ENCODE results near the gene POLK. TPM values are rescaled to one million over a fixed set of nuclear protein-coding genes. Genes with fewer than 3 reads are reported as not detected.
"Not testable (repeated sequence)": the region's sequence is repeated elsewhere in the genome, so short reads cannot be mapped to it uniquely, and the experiment has no call there.

POLK gene
- total and polyA plus RNA-seq, 8 donors: 3.7 to 145 (median 21.2) TPM

DNA sequence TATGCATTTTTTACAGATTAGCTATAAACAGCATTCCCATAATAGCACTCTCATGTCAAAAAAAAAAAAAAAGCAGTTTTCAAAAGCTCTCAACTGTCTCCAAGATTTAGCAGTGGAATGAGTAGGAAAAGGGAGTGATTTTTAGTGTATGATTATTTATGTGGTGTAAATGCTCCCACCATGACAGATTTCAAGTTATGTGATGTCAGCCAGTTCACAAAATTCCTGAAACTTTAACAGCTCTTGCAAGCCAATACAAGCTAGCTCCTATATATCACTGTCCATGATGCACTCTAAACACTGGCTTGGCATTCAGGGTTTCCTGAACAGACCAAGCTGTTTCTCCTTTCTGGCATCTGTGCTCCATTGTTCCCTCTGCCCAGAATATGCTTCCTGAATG lies 91.7 kb downstream of the POLK start:
- Histone ChIP-seq H3K4me1 (no peaks in the 10 kb centered on the region), H3K27me3 (no peaks in the 10 kb centered on the region), H3K27ac (no peak overlapping the region), H3K4me3 (no peak overlapping the region), H3K36me3 (peaks cover 0 to 31% (median 19%) of the 10 kb centered on the region in 4 donors), H3K9me3 (no peaks in the 10 kb centered on the region)
- peak in 1 of 2 donors; percentile 69 for DNase-seq
- intact Hi-C loops (cut with DNase I; ENCODE audit: low total_unique reads): no loop called here
- no peak for TF ChIP-seq POLR2AphosphoS5 (IDR thresholded peaks at IDR 0.05)
- TF ChIP-seq EP300 (IDR thresholded peaks at IDR 0.05): no peak
- TF ChIP-seq POLR2A (IDR thresholded peaks at IDR 0.05): no peak
- TF ChIP-seq, protein P1, sequence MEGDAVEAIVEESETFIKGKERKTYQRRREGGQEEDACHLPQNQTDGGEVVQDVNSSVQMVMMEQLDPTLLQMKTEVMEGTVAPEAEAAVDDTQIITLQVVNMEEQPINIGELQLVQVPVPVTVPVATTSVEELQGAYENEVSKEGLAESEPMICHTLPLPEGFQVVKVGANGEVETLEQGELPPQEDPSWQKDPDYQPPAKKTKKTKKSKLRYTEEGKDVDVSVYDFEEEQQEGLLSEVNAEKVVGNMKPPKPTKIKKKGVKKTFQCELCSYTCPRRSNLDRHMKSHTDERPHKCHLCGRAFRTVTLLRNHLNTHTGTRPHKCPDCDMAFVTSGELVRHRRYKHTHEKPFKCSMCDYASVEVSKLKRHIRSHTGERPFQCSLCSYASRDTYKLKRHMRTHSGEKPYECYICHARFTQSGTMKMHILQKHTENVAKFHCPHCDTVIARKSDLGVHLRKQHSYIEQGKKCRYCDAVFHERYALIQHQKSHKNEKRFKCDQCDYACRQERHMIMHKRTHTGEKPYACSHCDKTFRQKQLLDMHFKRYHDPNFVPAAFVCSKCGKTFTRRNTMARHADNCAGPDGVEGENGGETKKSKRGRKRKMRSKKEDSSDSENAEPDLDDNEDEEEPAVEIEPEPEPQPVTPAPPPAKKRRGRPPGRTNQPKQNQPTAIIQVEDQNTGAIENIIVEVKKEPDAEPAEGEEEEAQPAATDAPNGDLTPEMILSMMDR (IDR thresholded peaks at IDR 0.05): no peak

- WGBS, 5 donors: 76 to 86% (median 83%) methylated on average over 2 of the region's 2 CpGs
Observed at GRCh38 chr5:75603821-75604220, 92.1 kb downstream of the POLK start.

DNA sequence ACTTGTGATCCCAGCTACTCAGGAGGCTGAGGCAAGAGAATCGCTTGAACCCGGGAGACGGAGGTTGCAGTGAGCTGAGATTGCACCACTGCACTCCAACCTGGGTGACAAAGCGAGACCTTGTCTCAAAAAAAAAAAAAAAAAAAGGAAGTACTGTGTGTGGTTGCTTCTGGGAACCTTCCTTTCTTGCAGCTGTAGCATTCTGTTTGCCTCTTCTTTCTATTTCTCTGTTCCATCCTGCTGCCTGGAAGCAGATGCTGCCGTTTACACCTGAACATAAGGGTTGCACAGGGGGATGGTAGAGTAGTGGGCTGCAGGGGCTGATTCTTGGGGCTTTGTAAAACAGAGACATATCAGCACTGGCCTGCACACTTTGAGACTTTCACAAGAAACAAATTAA lies 95.7 kb downstream of the POLK start:
- intact Hi-C loops (cut with DNase I; ENCODE audit: low total_unique reads); DNase-seq; H3K4me3 ChIP-seq; H3K36me3 ChIP-seq; H3K9me3 ChIP-seq; H3K27ac ChIP-seq; H3K27me3 ChIP-seq: not testable (repeated sequence)
- WGBS, 5 donors: 79 to 93% (median 89%) methylated on average over 5 of the region's 5 CpGs
- H3K4me1 ChIP-seq: peaks cover 0 to 19% (median 13%) of the 10 kb centered on the region in 4 donors

More at GRCh38 chr5:75603821-75604220, 92.1 kb downstream of the POLK start:
- H3K9me3 ChIP-seq: no peaks in the 10 kb centered on the region
- H3K27ac ChIP-seq: no peak overlapping the region
- TF ChIP-seq POLR2A (IDR thresholded peaks at IDR 0.05) (no peak), EP300 (IDR thresholded peaks at IDR 0.05) (no peak), POLR2AphosphoS5 (IDR thresholded peaks at IDR 0.05) (no peak)
- TF ChIP-seq, protein P1 (IDR thresholded peaks at IDR 0.05): no peak
- H3K4me3 ChIP-seq: no peak overlapping the region
- H3K36me3 ChIP-seq: peaks cover 0 to 27% (median 19%) of the 10 kb centered on the region in 4 donors
- DNase-seq: no peak
- no peaks in the 10 kb centered on the region for H3K4me1 ChIP-seq
- H3K27me3 ChIP-seq: no peaks in the 10 kb centered on the region
- intact Hi-C loops (cut with DNase I; ENCODE audit: low total_unique reads): no loop called here

- no peak for DNase-seq
- Histone ChIP-seq H3K9me3 (no peaks in the 10 kb centered on the region), H3K4me3 (no peak overlapping the region), H3K4me1 (peaks cover 0 to 19% (median 14%) of the 10 kb centered on the region in 4 donors), H3K27me3 (peaks cover 0 to 9% (median 0%) of the 10 kb centered on the region in 3 donors), H3K36me3 (no peaks in the 10 kb centered on the region), H3K27ac (no peak overlapping the region)
- intact Hi-C loops (cut with DNase I; ENCODE audit: low total_unique reads): no loop called here
- WGBS, 5 donors: 89 to 100% (median 96%) methylated on average over 1 of the region's 1 CpG
- TF ChIP-seq POLR2AphosphoS5 (IDR thresholded peaks at IDR 0.05) (no peak), EP300 (IDR thresholded peaks at IDR 0.05) (no peak), POLR2A (IDR thresholded peaks at IDR 0.05) (no peak)
- TF ChIP-seq, protein P1 (IDR thresholded peaks at IDR 0.05): no peak
Observed at GRCh38 chr5:75608870-75609269, 97.2 kb downstream of the POLK start.

DNA sequence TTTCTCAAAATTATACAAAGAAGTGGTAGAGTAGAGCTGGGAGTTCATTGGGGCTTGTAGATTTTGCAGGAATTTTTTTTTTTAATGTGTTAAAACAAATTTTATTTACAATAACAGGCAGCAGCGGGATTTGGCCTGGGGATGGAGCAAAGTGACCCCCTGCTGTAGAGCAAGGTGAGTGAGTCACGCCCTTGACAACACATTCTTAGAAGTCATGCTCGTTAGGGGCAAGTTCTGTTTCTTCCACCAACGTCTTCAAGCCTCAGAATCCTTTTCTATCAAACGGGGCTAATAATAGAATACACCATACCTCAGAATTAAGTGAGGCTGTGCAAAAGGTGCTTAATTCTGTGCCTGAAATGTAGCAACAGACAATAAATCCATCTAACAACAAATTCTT lies 98.5 kb downstream of the POLK start:
- DNase-seq: no peak
- no peaks in the 10 kb centered on the region for H3K36me3 ChIP-seq
- no peak overlapping the region for H3K4me3 ChIP-seq
- H3K4me1 ChIP-seq: peaks cover 0 to 19% (median 14%) of the 10 kb centered on the region in 4 donors
- peaks cover 0 to 9% (median 0%) of the 10 kb centered on the region in 3 donors for H3K27me3 ChIP-seq
- 85 to 88% (median 87%) methylated on average over 5 of the region's 5 CpGs for WGBS, 5 donors
- no peaks in the 10 kb centered on the region for H3K9me3 ChIP-seq
- TF ChIP-seq EP300 (IDR thresholded peaks at IDR 0.05): no peak
- TF ChIP-seq, protein P1 (IDR thresholded peaks at IDR 0.05): no peak
- no peak for TF ChIP-seq POLR2AphosphoS5 (IDR thresholded peaks at IDR 0.05)
- TF ChIP-seq POLR2A (IDR thresholded peaks at IDR 0.05): no peak
- intact Hi-C loops (cut with DNase I; ENCODE audit: low total_unique reads): no loop called here
- H3K27ac ChIP-seq: no peak overlapping the region

GRCh38 chr5:75610859-75611310 lies 99.2 kb downstream of the POLK start:
- H3K9me3 ChIP-seq: not testable (repeated sequence)
- DNase-seq: peak in 1 of 2 donors; percentile 41
- H3K4me3 ChIP-seq: peak overlapping the region; percentile 50 to 60 (median 56)

More at GRCh38 chr5:75610859-75611310, 99.2 kb downstream of the POLK start:
- H3K4me1 ChIP-seq: peaks cover 0 to 19% (median 14%) of the 10 kb centered on the region in 4 donors
- H3K27me3 ChIP-seq; H3K36me3 ChIP-seq; intact Hi-C loops (cut with DNase I; ENCODE audit: low total_unique reads): not testable (repeated sequence)
- 11 to 33% (median 21%) methylated on average over 11 of the region's 11 CpGs for WGBS, 5 donors
- H3K27ac ChIP-seq: peak overlapping the region in 4 of 5 donors; percentile 69 to 87 (median 80)
